Lower lobe of right lung (tissue), 2 donors: ENCODE measurements around the gene VAMP1. TPM values are rescaled to one million over a fixed set of nuclear protein-coding genes. Genes with fewer than 3 reads are reported as not detected.
A peak's percentile ranks its signal among the peaks of the same experiment; 100 is the strongest.
"Not testable (repeated sequence)": the region's sequence is repeated elsewhere in the genome, so short reads cannot be mapped to it uniquely, and the experiment has no call there.

Source experiments
- ATAC-seq, 2 donors: fragments of 200-7000 bp; cut with Tn5 transposase; one replicate each; pipeline ENCODE4 v1.9.1; 2020 to 2022; ENCODE audit warnings: mild to moderate bottlenecking in 2 of 2, moderate library complexity in 2 of 2
- DNase-seq: peaks from one replicate; pipeline ENCODE4 v3.0.0-alpha.2; 2020
- H3K27ac ChIP-seq: fragments of 200-600 bp; one replicate; pipeline ENCODE4 v1.8.0; 2022
- H3K27me3 ChIP-seq: fragments of 200-600 bp; one replicate; pipeline ENCODE4 v1.8.0; 2022; ENCODE audit warnings: low read depth
- H3K36me3 ChIP-seq: fragments of 200-600 bp; one replicate; pipeline ENCODE4 v1.8.0; 2022; ENCODE audit warnings: mild to moderate bottlenecking
- H3K4me1 ChIP-seq: fragments of 200-600 bp; one replicate; pipeline ENCODE4 v1.8.0; 2022
- H3K4me3 ChIP-seq: fragments of 200-600 bp; one replicate; pipeline ENCODE4 v1.8.0; 2022; ENCODE audit warnings: mild to moderate bottlenecking
- H3K9me3 ChIP-seq: fragments of 200-600 bp; one replicate; pipeline ENCODE4 v1.8.0; 2022
- intact Hi-C: fragments of 100-400 bp; cut with DNase I; formaldehyde crosslinking; loops from one replicate; pipeline ENCODE4 v1.11.0; 2022
- total RNA-seq: library from RNA; stranded (reverse); fragmentation: NEBNext Ultra II Directional; extraction: Animal tissue kit (Norgen Biotek cat#: 25700); gene quantifications from one replicate; pipeline ENCODE4 v1.2.1, GENCODE V29; 2021
- TF ChIP-seq, protein P1 (sequence below): fragments of 200-600 bp; IDR thresholded peaks from one replicate; pipeline ENCODE4 v1.8.0; 2022; ENCODE audit warnings: antibody characterized with exemption, mild to moderate bottlenecking
- donor health status: DM: no; HTN: yes; CAD: no; lungs with severe emphysema.

Gene VAMP1
- total RNA-seq, 1 donor from 2014 or later = 6.8 TPM

DNA sequence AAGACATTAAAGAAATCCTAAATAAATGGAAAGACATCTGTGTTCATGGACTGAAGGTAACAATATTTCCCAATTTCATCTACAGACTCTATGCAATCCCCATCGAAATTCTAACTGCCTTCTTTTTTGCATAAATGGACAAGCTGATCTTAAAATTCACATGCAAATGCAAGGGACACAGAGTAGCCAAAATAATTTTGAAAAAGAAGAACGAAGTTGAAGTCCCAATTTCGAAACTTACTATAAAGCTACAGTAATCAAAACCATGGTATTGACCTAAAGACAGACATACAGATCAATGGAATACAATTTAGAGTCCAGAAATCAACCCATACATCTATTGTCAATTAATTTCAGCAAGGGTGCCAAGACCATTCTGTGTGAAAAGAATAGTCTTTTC is 42.2 kb downstream of the VAMP1 start:
- Histone ChIP-seq H3K27me3 (no peaks in the 10 kb centered on the region), H3K27ac (no peak overlapping the region), H3K36me3 (no peaks in the 10 kb centered on the region), H3K9me3 (no peaks in the 10 kb centered on the region), H3K4me1 (peaks cover 18% of the 10 kb centered on the region), H3K4me3 (no peak overlapping the region)
- ATAC-seq (no peak), DNase-seq (no peak)
- intact Hi-C loops = no loop called here
- TF ChIP-seq, protein P1, sequence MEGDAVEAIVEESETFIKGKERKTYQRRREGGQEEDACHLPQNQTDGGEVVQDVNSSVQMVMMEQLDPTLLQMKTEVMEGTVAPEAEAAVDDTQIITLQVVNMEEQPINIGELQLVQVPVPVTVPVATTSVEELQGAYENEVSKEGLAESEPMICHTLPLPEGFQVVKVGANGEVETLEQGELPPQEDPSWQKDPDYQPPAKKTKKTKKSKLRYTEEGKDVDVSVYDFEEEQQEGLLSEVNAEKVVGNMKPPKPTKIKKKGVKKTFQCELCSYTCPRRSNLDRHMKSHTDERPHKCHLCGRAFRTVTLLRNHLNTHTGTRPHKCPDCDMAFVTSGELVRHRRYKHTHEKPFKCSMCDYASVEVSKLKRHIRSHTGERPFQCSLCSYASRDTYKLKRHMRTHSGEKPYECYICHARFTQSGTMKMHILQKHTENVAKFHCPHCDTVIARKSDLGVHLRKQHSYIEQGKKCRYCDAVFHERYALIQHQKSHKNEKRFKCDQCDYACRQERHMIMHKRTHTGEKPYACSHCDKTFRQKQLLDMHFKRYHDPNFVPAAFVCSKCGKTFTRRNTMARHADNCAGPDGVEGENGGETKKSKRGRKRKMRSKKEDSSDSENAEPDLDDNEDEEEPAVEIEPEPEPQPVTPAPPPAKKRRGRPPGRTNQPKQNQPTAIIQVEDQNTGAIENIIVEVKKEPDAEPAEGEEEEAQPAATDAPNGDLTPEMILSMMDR = no peak

DNA sequence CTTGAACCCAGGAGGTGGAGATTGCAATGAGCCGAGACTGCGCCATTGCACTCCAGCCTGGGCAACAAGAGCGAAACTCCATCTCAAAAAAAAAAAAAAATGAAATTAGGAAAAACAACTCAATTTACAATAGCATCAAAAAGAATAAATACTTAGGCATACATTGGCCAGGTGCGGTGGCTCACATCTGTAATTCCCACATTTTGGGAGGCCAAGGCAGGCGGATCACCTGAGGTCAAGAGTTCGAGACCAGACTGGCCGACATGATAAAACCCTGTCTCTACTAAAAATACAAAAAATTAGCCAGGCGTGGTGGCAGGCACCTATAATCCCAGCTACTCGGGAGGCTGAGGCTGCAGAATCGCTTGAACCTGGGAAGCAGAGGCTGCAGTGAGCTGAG is 42.7 kb downstream of the VAMP1 start:
- ATAC-seq, H3K36me3 ChIP-seq, DNase-seq, H3K27ac ChIP-seq, intact Hi-C loops, H3K4me3 ChIP-seq, H3K9me3 ChIP-seq, H3K27me3 ChIP-seq: not testable (repeated sequence)
- peaks cover 18% of the 10 kb centered on the region for H3K4me1 ChIP-seq

GRCh38 chr12:6426882-6427671 is 43.4 kb downstream of the VAMP1 start:
- Histone ChIP-seq H3K36me3 (no peaks in the 10 kb centered on the region), H3K9me3 (no peaks in the 10 kb centered on the region), H3K4me1 (peaks cover 18% of the 10 kb centered on the region), H3K4me3 (no peak overlapping the region), H3K27me3 (no peaks in the 10 kb centered on the region), H3K27ac (no peak overlapping the region)
- no peak for DNase-seq
- TF ChIP-seq, protein P1 = no peak
- intact Hi-C loops = no loop called here
- no peak for ATAC-seq

GRCh38 chr12:6425590-6426531 is 44.6 kb downstream of the VAMP1 start:
- no peaks in the 10 kb centered on the region for H3K36me3 ChIP-seq
- TF ChIP-seq, protein P1 = no peak
- ATAC-seq (no peak), DNase-seq (no peak)
- intact Hi-C loops = no loop called here
- H3K4me3 ChIP-seq = no peak overlapping the region
- H3K27ac ChIP-seq = no peak overlapping the region
- no peaks in the 10 kb centered on the region for H3K9me3 ChIP-seq
- peaks cover 15% of the 10 kb centered on the region for H3K4me1 ChIP-seq
- H3K27me3 ChIP-seq = no peaks in the 10 kb centered on the region

- no peak overlapping the region for H3K4me3 ChIP-seq
- H3K36me3 ChIP-seq = no peaks in the 10 kb centered on the region
- DNase-seq (no peak), ATAC-seq (no peak)
- no peak overlapping the region for H3K27ac ChIP-seq
- H3K4me1 ChIP-seq = peaks cover 11% of the 10 kb centered on the region
- TF ChIP-seq, protein P1 = no peak
- no peaks in the 10 kb centered on the region for H3K27me3 ChIP-seq
- intact Hi-C loops = no loop called here
- no peaks in the 10 kb centered on the region for H3K9me3 ChIP-seq
These were observed 45.6 kb downstream of the VAMP1 start for GRCh38 chr12:6424866-6425265.

DNA sequence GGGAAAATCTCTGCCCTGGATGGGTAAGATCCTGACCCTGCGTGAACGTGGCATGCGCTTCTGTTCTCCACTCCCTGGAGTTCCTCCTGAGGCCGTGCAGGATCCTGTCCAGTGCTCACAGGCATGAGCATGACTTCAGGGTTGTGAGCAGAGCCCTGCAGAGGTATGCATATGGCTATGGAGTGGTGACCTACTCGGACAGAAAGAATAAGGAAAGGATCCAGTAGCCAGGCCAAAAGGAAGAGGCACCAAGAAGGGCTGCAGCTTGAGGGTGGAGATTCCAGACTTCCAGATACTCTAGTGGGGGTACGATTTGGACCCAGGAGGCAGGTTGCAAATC is 46.5 kb downstream of the VAMP1 start:
- Histone ChIP-seq H3K27me3 (no peaks in the 10 kb centered on the region), H3K4me1 (peaks cover 10% of the 10 kb centered on the region), H3K36me3 (no peaks in the 10 kb centered on the region), H3K27ac (no peak overlapping the region), H3K4me3 (no peak overlapping the region), H3K9me3 (no peaks in the 10 kb centered on the region)
- DNase-seq (no peak), ATAC-seq (peak; percentile 22 to 35)
- intact Hi-C loops = no loop called here
- TF ChIP-seq, protein P1 = no peak
